GM12878 (cell line): ENCODE results near the gene OTOA.
"Not testable (repeated sequence)": the region's sequence is repeated elsewhere in the genome, so short reads cannot be mapped to it uniquely, and the experiment has no call there.

Source experiments
- ASH2L ChIP-seq: fragments of 300-600, 200-600 bp; sonication (generic); IDR thresholded peaks from 2 replicates; pipeline ENCODE4 v1.6.1; 2017; ENCODE audit warnings: low read depth, mild to moderate bottlenecking, borderline replicate concordance
- ESRRA ChIP-seq: IDR thresholded peaks from 2 replicates; pipeline ENCODE4 v1.6.1; 2012; ENCODE audit warnings: mild to moderate bottlenecking, low read length, improper control_type of control experiment
- JUNB ChIP-seq: IDR thresholded peaks from 2 replicates; pipeline ENCODE4 v1.6.1; 2016; ENCODE audit warnings: antibody characterized with exemption, mild to moderate bottlenecking
- KDM1A ChIP-seq: fragments of 200-600 bp; sonication (generic); IDR thresholded peaks from 2 replicates; pipeline ENCODE4 v1.6.1; 2016; ENCODE audit warnings: borderline replicate concordance
- PAX8 ChIP-seq: fragments of 450-650 bp; IDR thresholded peaks from 2 replicates; pipeline ENCODE4 v1.6.1; 2017; ENCODE audit warnings: mild to moderate bottlenecking, moderate library complexity

DNA sequence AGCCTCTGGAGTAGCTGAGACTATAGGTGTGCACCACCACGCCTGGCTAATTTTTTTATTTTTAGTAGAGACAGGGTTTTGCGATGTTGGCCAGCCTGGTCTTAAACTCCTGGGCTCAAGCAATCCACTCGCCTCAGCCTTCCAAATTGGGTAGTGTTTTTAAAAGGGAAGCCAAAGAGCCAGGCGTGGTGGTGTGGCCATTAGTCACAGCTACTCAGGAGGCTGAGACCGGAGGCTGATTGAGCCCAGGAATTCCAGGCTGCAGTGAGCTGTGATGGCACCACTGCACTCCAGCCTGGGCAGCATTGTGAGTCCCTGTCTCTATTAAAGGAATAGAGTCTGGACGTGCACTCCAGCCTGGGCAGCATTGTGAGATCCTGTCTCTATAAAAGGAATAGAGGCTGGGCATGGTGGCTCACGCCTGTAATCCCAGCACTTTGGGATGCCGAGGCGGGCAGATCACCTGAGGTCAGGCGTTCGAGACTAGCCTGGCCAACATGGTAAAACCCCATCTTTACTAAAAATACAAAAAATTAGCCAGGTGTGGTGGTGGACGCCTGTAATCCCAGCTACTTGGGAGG lies 13.9 kb upstream of the OTOA start:
- TF ChIP-seq PAX8, ASH2L, JUNB, ESRRA, KDM1A: not testable (repeated sequence)
